HG02623 (cell line): Measurements from ENCODE around the gene RTRAF.

Experiments
- ATAC-seq: cut with Tn5 transposase; IDR thresholded peaks from one replicate; pipeline ENCODE4 v1.9.1; 2021; ENCODE audit warnings: moderate library complexity; ENCODE audit not compliant: unreplicated experiment

Gene RTRAF

GRCh38 chr14:52020161-52020714 lies 30.9 kb downstream of the RTRAF start:
- ATAC-seq: no peak

- no peak for ATAC-seq
These were observed 31.7 kb downstream of the RTRAF start for GRCh38 chr14:52020866-52021717.

- ATAC-seq: peak; percentile 56
These were observed 32.7 kb downstream of the RTRAF start for GRCh38 chr14:52021957-52022600.

GRCh38 chr14:52023518-52023917 lies 34.2 kb downstream of the RTRAF start:
- no peak for ATAC-seq

- ATAC-seq: no peak
These were observed 36.0 kb downstream of the RTRAF start for GRCh38 chr14:52025310-52025709.

- no peak for ATAC-seq
These were observed 36.8 kb downstream of the RTRAF start for GRCh38 chr14:52026017-52026660.

- no peak for ATAC-seq
These were observed 37.6 kb downstream of the RTRAF start for GRCh38 chr14:52026901-52027300.

GRCh38 chr14:52029881-52030280 lies 40.5 kb downstream of the RTRAF start:
- no peak for ATAC-seq

GRCh38 chr14:52031781-52032180 lies 42.4 kb downstream of the RTRAF start:
- no peak for ATAC-seq

- no peak for ATAC-seq
These were observed 43.0 kb downstream of the RTRAF start for GRCh38 chr14:52032204-52032801.

GRCh38 chr14:52033101-52033642 lies 43.8 kb downstream of the RTRAF start:
- no peak for ATAC-seq

- ATAC-seq: no peak
These were observed 49.9 kb downstream of the RTRAF start for GRCh38 chr14:52039124-52039815.

- no peak for ATAC-seq
These were observed 51.3 kb downstream of the RTRAF start for GRCh38 chr14:52040598-52040997.

GRCh38 chr14:52042371-52043289 lies 53.3 kb downstream of the RTRAF start:
- no peak for ATAC-seq

GRCh38 chr14:52043690-52044089 lies 54.3 kb downstream of the RTRAF start:
- no peak for ATAC-seq

GRCh38 chr14:52044791-52045522 lies 55.6 kb downstream of the RTRAF start:
- ATAC-seq: no peak

GRCh38 chr14:52046376-52046917 lies 57.1 kb downstream of the RTRAF start:
- ATAC-seq: no peak

- ATAC-seq: no peak
These were observed 58.8 kb downstream of the RTRAF start for GRCh38 chr14:52048116-52048515.
